Measurements from ENCODE around the gene MSANTD2.
"Not testable (repeated sequence)": the region's sequence is repeated elsewhere in the genome, so short reads cannot be mapped to it uniquely, and the experiment has no call there.

Gene MSANTD2

GRCh38 chr11:124776865-124777645 is 23.2 kb downstream of the MSANTD2 start:
- no peak overlapping the region for H3K27ac ChIP-seq (ENCODE audit: low read depth, low read length)
- peaks cover 11% of the 10 kb centered on the region for H3K4me1 ChIP-seq (ENCODE audit: control insufficient read depth, low read length)
- TF ChIP-seq EZH2phosphoT487 (IDR thresholded peaks at IDR 0.05; ENCODE audit: borderline replicate concordance, low read length) (no peak), CTCF (IDR thresholded peaks at IDR 0.05; ENCODE audit: low read depth, low read length, poor library complexity, severe bottlenecking) (no peak)
- no peaks in the 10 kb centered on the region for H3K9me3 ChIP-seq (ENCODE audit: control insufficient read depth, insufficient read depth, low read length)
- no peaks in the 10 kb centered on the region for H3K9me2 ChIP-seq (replicated peaks; ENCODE audit: control insufficient read depth, low read length)
- no peaks in the 10 kb centered on the region for H4K20me1 ChIP-seq (ENCODE audit: control insufficient read depth, insufficient read depth, low read depth, low read length)
- no peak overlapping the region for H3K4me3 ChIP-seq (ENCODE audit: low read length)
- H3K27me3 ChIP-seq (ENCODE audit: control insufficient read depth, low read length): no peaks in the 10 kb centered on the region
- no peak overlapping the region for H3K4me2 ChIP-seq (ENCODE audit: low read length)
- H3F3A ChIP-seq (ENCODE audit: control insufficient read depth, insufficient read depth): 0 out of 2 replicates have a peak, but pooled peaks cover 4% of the 10 kb centered on the region
- H3K36me3 ChIP-seq (ENCODE audit: control insufficient read depth, low read length): peaks cover 25% of the 10 kb centered on the region; the same call in 1 of the 2 replicates
- no peaks in the 10 kb centered on the region for H3K79me2 ChIP-seq (ENCODE audit: control insufficient read depth, low read length)

GRCh38 chr11:124770959-124771358 is 29.2 kb downstream of the MSANTD2 start:
- H4K20me1 ChIP-seq (ENCODE audit: control insufficient read depth, insufficient read depth, low read depth, low read length); H3K9me3 ChIP-seq (ENCODE audit: control insufficient read depth, insufficient read depth, low read length); H3K4me1 ChIP-seq (ENCODE audit: control insufficient read depth, low read length); H3K9me2 ChIP-seq (replicated peaks; ENCODE audit: control insufficient read depth, low read length); H3K79me2 ChIP-seq (ENCODE audit: control insufficient read depth, low read length); H3K27ac ChIP-seq (ENCODE audit: low read depth, low read length); H3K27me3 ChIP-seq (ENCODE audit: control insufficient read depth, low read length); H3K4me3 ChIP-seq (ENCODE audit: low read length); H3F3A ChIP-seq (ENCODE audit: control insufficient read depth, insufficient read depth); H3K4me2 ChIP-seq (ENCODE audit: low read length): not testable (repeated sequence)
- peaks cover 45% of the 10 kb centered on the region for H3K36me3 ChIP-seq (ENCODE audit: control insufficient read depth, low read length)

GRCh38 chr11:124769806-124770774 is 30.1 kb downstream of the MSANTD2 start:
- no peaks in the 10 kb centered on the region for H3K9me2 ChIP-seq (replicated peaks; ENCODE audit: control insufficient read depth, low read length)
- TF ChIP-seq CTCF (IDR thresholded peaks at IDR 0.05; ENCODE audit: low read depth, low read length, poor library complexity, severe bottlenecking) (no peak), EZH2phosphoT487 (IDR thresholded peaks at IDR 0.05; ENCODE audit: borderline replicate concordance, low read length) (no peak)
- H3K4me1 ChIP-seq (ENCODE audit: control insufficient read depth, low read length): no peaks in the 10 kb centered on the region
- H3K4me2 ChIP-seq (ENCODE audit: low read length): no peak overlapping the region
- H3F3A ChIP-seq (ENCODE audit: control insufficient read depth, insufficient read depth): 0 out of 2 replicates have a peak, but pooled peaks cover 2% of the 10 kb centered on the region
- H3K27ac ChIP-seq (ENCODE audit: low read depth, low read length): no peak overlapping the region
- H3K9me3 ChIP-seq (ENCODE audit: control insufficient read depth, insufficient read depth, low read length): no peaks in the 10 kb centered on the region
- no peak overlapping the region for H3K4me3 ChIP-seq (ENCODE audit: low read length)
- no peaks in the 10 kb centered on the region for H3K27me3 ChIP-seq (ENCODE audit: control insufficient read depth, low read length)
- peaks cover 41% of the 10 kb centered on the region for H3K36me3 ChIP-seq (ENCODE audit: control insufficient read depth, low read length)
- H4K20me1 ChIP-seq (ENCODE audit: control insufficient read depth, insufficient read depth, low read depth, low read length): no peaks in the 10 kb centered on the region
- no peaks in the 10 kb centered on the region for H3K79me2 ChIP-seq (ENCODE audit: control insufficient read depth, low read length)

Measured in DOHH2 (cell line).